ENCODE data around the gene GPR137.

Gene GPR137

GRCh38 chr11:64267207-64267945 is 18.3 kb upstream of the GPR137 start:
- Histone ChIP-seq H3K9me3 (ENCODE audit: control insufficient read depth in 1 of 2, low read length in 2 of 2) (no peaks in the 10 kb centered on the region), H3K4me1 (ENCODE audit: control insufficient read depth in 1 of 2, insufficient read depth in 2 of 2, low read length in 2 of 2) (peaks cover 14 to 20% of the 10 kb centered on the region in 2 donors), H3K27ac (ENCODE audit: low read length) (peak overlapping the region; percentile 83), H3K4me3 (ENCODE audit: low read depth in 1 of 2, low read length in 2 of 2) (no peak overlapping the region), H3K27me3 (ENCODE audit: low read depth, low read length) (no peaks in the 10 kb centered on the region), H3K36me3 (ENCODE audit: control insufficient read depth in 1 of 2, insufficient read depth in 2 of 2, low read length in 2 of 2) (peaks cover 27% of the 10 kb centered on the region in 2 donors)

- Histone ChIP-seq H3K27me3 (ENCODE audit: low read depth, low read length) (no peaks in the 10 kb centered on the region), H3K9me3 (ENCODE audit: control insufficient read depth in 1 of 2, low read length in 2 of 2) (no peaks in the 10 kb centered on the region), H3K4me1 (ENCODE audit: control insufficient read depth in 1 of 2, insufficient read depth in 2 of 2, low read length in 2 of 2) (peaks cover 14 to 22% of the 10 kb centered on the region in 2 donors), H3K4me3 (ENCODE audit: low read depth in 1 of 2, low read length in 2 of 2) (peak overlapping the region; percentile 60 to 71), H3K27ac (ENCODE audit: low read length) (peak overlapping the region; percentile 83), H3K36me3 (ENCODE audit: control insufficient read depth in 1 of 2, insufficient read depth in 2 of 2, low read length in 2 of 2) (peaks cover 19 to 24% of the 10 kb centered on the region in 2 donors)
These were observed 17.4 kb upstream of the GPR137 start for GRCh38 chr11:64268025-64268892.

- Histone ChIP-seq H3K27me3 (ENCODE audit: low read depth, low read length) (no peaks in the 10 kb centered on the region), H3K4me3 (ENCODE audit: low read depth in 1 of 2, low read length in 2 of 2) (peak overlapping the region; percentile 60 to 71), H3K27ac (ENCODE audit: low read length) (peak overlapping the region; percentile 83), H3K4me1 (ENCODE audit: control insufficient read depth in 1 of 2, insufficient read depth in 2 of 2, low read length in 2 of 2) (peaks cover 14 to 22% of the 10 kb centered on the region in 2 donors), H3K9me3 (ENCODE audit: control insufficient read depth in 1 of 2, low read length in 2 of 2) (no peaks in the 10 kb centered on the region), H3K36me3 (ENCODE audit: control insufficient read depth in 1 of 2, insufficient read depth in 2 of 2, low read length in 2 of 2) (peaks cover 13 to 16% of the 10 kb centered on the region in 2 donors)
These were observed 16.6 kb upstream of the GPR137 start for GRCh38 chr11:64268893-64269539.

- no peaks in the 10 kb centered on the region for H3K9me3 ChIP-seq (ENCODE audit: control insufficient read depth in 1 of 2, low read length in 2 of 2)
- H3K4me1 ChIP-seq (ENCODE audit: control insufficient read depth in 1 of 2, insufficient read depth in 2 of 2, low read length in 2 of 2): peaks cover 14 to 22% of the 10 kb centered on the region in 2 donors
- H3K36me3 ChIP-seq (ENCODE audit: control insufficient read depth in 1 of 2, insufficient read depth in 2 of 2, low read length in 2 of 2): peaks cover 13% of the 10 kb centered on the region in 2 donors
- H3K27ac ChIP-seq (ENCODE audit: low read length): peak overlapping the region; percentile 98
- peak overlapping the region; percentile 71 to 88 for H3K4me3 ChIP-seq (ENCODE audit: low read depth in 1 of 2, low read length in 2 of 2)
- no peaks in the 10 kb centered on the region for H3K27me3 ChIP-seq (ENCODE audit: low read depth, low read length)
These were observed 16.0 kb upstream of the GPR137 start for GRCh38 chr11:64269540-64270220.

GRCh38 chr11:64275031-64275800 is 10.4 kb upstream of the GPR137 start:
- Histone ChIP-seq H3K4me3 (ENCODE audit: low read depth in 1 of 2, low read length in 2 of 2) (no peak overlapping the region), H3K27me3 (ENCODE audit: low read depth, low read length) (no peaks in the 10 kb centered on the region), H3K36me3 (ENCODE audit: control insufficient read depth in 1 of 2, insufficient read depth in 2 of 2, low read length in 2 of 2) (peaks cover 5 to 36% of the 10 kb centered on the region in 2 donors), H3K4me1 (ENCODE audit: control insufficient read depth in 1 of 2, insufficient read depth in 2 of 2, low read length in 2 of 2) (peaks cover 0 to 9% of the 10 kb centered on the region in 2 donors), H3K9me3 (ENCODE audit: control insufficient read depth in 1 of 2, low read length in 2 of 2) (no peaks in the 10 kb centered on the region), H3K27ac (ENCODE audit: low read length) (no peak overlapping the region)

- H3K36me3 ChIP-seq (ENCODE audit: control insufficient read depth in 1 of 2, insufficient read depth in 2 of 2, low read length in 2 of 2): peaks cover 5 to 36% of the 10 kb centered on the region in 2 donors
- H3K4me1 ChIP-seq (ENCODE audit: control insufficient read depth in 1 of 2, insufficient read depth in 2 of 2, low read length in 2 of 2): peaks cover 0 to 9% of the 10 kb centered on the region in 2 donors
These were observed 9.8 kb upstream of the GPR137 start for GRCh38 chr11:64275841-64276240.

GRCh38 chr11:64276653-64277431 is 8.8 kb upstream of the GPR137 start:
- Histone ChIP-seq H3K4me1 (ENCODE audit: control insufficient read depth in 1 of 2, insufficient read depth in 2 of 2, low read length in 2 of 2) (peaks cover 0 to 7% of the 10 kb centered on the region in 2 donors), H3K27me3 (ENCODE audit: low read depth, low read length) (no peaks in the 10 kb centered on the region), H3K9me3 (ENCODE audit: control insufficient read depth in 1 of 2, low read length in 2 of 2) (no peaks in the 10 kb centered on the region), H3K27ac (ENCODE audit: low read length) (no peak overlapping the region), H3K36me3 (ENCODE audit: control insufficient read depth in 1 of 2, insufficient read depth in 2 of 2, low read length in 2 of 2) (peaks cover 5 to 36% of the 10 kb centered on the region in 2 donors), H3K4me3 (ENCODE audit: low read depth in 1 of 2, low read length in 2 of 2) (no peak overlapping the region)

More at GRCh38 chr11:64275841-64276240, 9.8 kb upstream of the GPR137 start:
- Histone ChIP-seq H3K27ac (ENCODE audit: low read length) (no peak overlapping the region), H3K9me3 (ENCODE audit: control insufficient read depth in 1 of 2, low read length in 2 of 2) (no peaks in the 10 kb centered on the region), H3K4me3 (ENCODE audit: low read depth in 1 of 2, low read length in 2 of 2) (no peak overlapping the region), H3K27me3 (ENCODE audit: low read depth, low read length) (no peaks in the 10 kb centered on the region)

GRCh38 chr11:64278576-64279190 is 7.0 kb upstream of the GPR137 start:
- Histone ChIP-seq H3K4me3 (ENCODE audit: low read depth in 1 of 2, low read length in 2 of 2) (no peak overlapping the region), H3K27ac (ENCODE audit: low read length) (no peak overlapping the region), H3K9me3 (ENCODE audit: control insufficient read depth in 1 of 2, low read length in 2 of 2) (no peaks in the 10 kb centered on the region), H3K36me3 (ENCODE audit: control insufficient read depth in 1 of 2, insufficient read depth in 2 of 2, low read length in 2 of 2) (peaks cover 5 to 43% of the 10 kb centered on the region in 2 donors), H3K4me1 (ENCODE audit: control insufficient read depth in 1 of 2, insufficient read depth in 2 of 2, low read length in 2 of 2) (peaks cover 0 to 9% of the 10 kb centered on the region in 2 donors), H3K27me3 (ENCODE audit: low read depth, low read length) (no peaks in the 10 kb centered on the region)

- Histone ChIP-seq H3K36me3 (ENCODE audit: control insufficient read depth in 1 of 2, insufficient read depth in 2 of 2, low read length in 2 of 2) (peaks cover 5 to 24% of the 10 kb centered on the region in 2 donors), H3K9me3 (ENCODE audit: control insufficient read depth in 1 of 2, low read length in 2 of 2) (no peaks in the 10 kb centered on the region), H3K4me1 (ENCODE audit: control insufficient read depth in 1 of 2, insufficient read depth in 2 of 2, low read length in 2 of 2) (peaks cover 4 to 26% of the 10 kb centered on the region in 2 donors), H3K4me3 (ENCODE audit: low read depth in 1 of 2, low read length in 2 of 2) (no peak overlapping the region), H3K27me3 (ENCODE audit: low read depth, low read length) (no peaks in the 10 kb centered on the region), H3K27ac (ENCODE audit: low read length) (no peak overlapping the region)
These were observed 3.5 kb upstream of the GPR137 start for GRCh38 chr11:64281957-64282770.

Measured in muscle layer of duodenum (tissue), 2 donors.